Medulla oblongata (tissue), 1 donor: ENCODE data around the gene TMEM132D.
"Not testable (repeated sequence)": the region's sequence is repeated elsewhere in the genome, so short reads cannot be mapped to it uniquely, and the experiment has no call there.

Source experiments
- DNase-seq: peaks from one replicate; pipeline ENCODE4 v3.0.0-alpha.2; 2015; ENCODE audit errors: extremely low spot score

Gene TMEM132D

GRCh38 chr12:129068684-129069083, 835.1 kb downstream of the TMEM132D start:
- no peak for DNase-seq

DNA sequence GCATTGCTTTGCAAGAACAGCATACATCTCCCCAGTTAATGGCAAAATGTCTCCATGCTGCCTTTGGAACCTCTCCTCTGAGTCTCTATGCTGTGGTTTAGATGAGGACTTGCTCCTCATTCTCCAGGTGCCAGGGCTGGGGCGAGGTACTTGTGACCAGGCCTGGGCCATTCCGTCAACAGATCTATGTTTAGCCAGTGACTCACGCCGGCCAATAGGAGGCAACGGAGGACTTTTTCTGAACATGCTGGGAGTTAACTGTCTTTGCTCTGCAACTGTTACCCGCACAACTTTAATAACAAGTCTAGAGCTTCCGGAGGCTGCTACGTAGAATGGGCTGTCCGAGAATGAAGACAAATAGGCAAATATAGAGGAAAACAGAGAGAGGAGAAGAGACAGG, 836.3 kb downstream of the TMEM132D start:
- no peak for DNase-seq

DNA sequence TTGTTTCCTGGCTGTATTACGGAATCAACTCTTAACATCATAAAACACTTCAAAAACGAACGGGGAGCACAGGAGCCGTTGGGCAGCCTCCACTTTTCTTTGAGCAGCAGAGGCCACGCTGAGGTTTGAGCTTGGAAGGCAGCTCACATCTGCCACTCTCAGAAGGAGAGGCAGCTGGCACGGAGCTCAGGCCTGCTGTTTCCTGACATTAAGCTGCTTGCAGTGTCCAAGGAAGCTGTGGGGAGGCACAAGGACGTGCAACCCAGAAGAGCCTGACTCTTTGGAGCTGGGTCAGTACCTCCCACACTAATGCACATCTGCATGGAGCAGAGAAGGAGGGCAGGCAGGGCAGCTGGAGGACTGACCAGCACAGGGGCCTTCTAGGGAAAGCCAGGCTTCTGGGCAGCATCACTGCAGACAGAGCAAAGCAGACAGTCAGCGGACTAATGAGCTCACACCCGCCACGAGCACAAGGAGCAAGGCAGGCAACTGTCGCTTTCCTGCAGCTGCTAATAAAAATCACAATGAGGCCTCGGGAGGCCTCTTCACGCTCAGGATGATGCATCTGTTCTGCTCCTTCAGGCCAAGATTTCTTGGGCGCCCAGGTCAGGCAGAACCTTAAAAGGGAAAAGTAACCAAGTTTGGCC, 839.5 kb downstream of the TMEM132D start:
- DNase-seq, result no peak

- DNase-seq, result no peak
Observed at GRCh38 chr12:129063600-129063999, 840.2 kb downstream of the TMEM132D start.

- DNase-seq, result no peak
Observed at GRCh38 chr12:129053232-129053631, 850.6 kb downstream of the TMEM132D start.

DNA sequence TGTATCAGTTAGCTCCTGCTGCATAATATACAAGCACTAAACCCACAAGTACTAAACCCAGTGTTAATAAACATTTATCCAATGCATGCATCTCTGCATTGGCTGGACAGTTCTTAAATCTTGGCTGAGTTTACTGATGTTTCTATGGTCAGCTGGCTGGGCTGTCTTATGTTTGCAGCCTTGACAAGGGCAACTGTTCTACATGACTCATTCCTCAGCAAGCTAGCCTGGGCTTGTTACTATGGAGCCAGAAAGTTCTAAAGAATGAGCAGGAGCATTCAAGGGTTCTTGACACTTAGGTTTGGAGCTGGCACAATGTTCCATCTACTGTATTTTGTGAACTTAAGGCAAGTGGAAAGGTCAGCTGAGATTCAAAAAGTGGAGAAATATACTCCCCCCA, 851.5 kb downstream of the TMEM132D start:
- no peak for DNase-seq

DNA sequence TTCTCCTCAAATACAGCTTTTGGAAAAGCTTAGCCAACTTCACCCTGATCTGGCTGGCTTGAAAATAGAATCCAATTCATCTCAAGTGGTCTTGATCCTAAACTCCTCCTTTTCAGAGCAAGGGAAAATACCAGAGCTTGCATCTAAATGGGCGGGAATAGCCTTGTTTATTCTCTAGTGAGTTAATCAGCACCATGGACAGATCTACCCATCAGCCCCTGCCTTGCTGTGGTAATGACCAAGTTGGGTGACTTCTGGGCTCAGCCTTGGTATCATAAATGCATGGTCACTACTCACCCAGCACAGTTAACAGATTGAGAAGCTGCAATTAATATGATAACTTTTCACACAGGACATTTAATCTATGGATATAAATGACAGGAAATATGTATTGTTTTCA, 853.9 kb downstream of the TMEM132D start:
- no peak for DNase-seq

GRCh38 chr12:129043334-129043733, 860.5 kb downstream of the TMEM132D start:
- not testable (repeated sequence) for DNase-seq

DNA sequence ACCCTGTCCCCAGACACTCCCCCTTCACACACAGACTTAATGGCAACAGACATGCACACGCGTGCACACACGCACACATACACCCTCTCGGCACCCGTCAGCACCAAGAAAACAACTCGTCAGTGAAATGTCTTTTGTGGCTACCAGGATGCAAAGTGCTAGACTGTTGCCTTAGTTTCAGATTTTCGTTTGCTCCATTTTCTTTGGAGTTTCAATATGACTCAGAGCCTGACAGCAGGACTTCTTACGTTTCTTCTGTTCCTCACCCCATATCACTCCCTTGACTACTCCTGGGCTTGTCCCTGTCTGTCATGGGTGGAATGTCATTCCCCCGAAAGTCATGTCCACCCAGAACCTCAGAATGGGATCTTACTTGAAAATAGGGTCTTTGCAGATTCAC, 867.7 kb downstream of the TMEM132D start:
- DNase-seq, result no peak

GRCh38 chr12:129034558-129035289, 869.1 kb downstream of the TMEM132D start:
- DNase-seq, result no peak

- no peak for DNase-seq
Observed at GRCh38 chr12:129028844-129029243, 875.0 kb downstream of the TMEM132D start.

GRCh38 chr12:129025055-129025454, 878.8 kb downstream of the TMEM132D start:
- no peak for DNase-seq
